GM12864 (cell line): ENCODE data around the gene CPPED1.
A peak's percentile ranks its signal among the peaks of the same experiment; 100 is the strongest.

ENCODE experiments used
- DNase-seq: peaks from one replicate; pipeline ENCODE4 v3.0.0-alpha.2; 2011; ENCODE audit warnings: low read depth
- H3K4me3 ChIP-seq: 2 replicates; pipeline ENCODE4 v1.5.1; 2011; ENCODE audit warnings: mild to moderate bottlenecking, low read depth, low read length, control low read depth
- CTCF ChIP-seq: IDR thresholded peaks from 2 replicates; pipeline ENCODE4 v1.5.1; 2011; ENCODE audit warnings: low read depth, mild to moderate bottlenecking, moderate library complexity, low read length, control low read depth, inconsistent platforms; ENCODE audit errors: missing control alignments

CPPED1 gene

DNA sequence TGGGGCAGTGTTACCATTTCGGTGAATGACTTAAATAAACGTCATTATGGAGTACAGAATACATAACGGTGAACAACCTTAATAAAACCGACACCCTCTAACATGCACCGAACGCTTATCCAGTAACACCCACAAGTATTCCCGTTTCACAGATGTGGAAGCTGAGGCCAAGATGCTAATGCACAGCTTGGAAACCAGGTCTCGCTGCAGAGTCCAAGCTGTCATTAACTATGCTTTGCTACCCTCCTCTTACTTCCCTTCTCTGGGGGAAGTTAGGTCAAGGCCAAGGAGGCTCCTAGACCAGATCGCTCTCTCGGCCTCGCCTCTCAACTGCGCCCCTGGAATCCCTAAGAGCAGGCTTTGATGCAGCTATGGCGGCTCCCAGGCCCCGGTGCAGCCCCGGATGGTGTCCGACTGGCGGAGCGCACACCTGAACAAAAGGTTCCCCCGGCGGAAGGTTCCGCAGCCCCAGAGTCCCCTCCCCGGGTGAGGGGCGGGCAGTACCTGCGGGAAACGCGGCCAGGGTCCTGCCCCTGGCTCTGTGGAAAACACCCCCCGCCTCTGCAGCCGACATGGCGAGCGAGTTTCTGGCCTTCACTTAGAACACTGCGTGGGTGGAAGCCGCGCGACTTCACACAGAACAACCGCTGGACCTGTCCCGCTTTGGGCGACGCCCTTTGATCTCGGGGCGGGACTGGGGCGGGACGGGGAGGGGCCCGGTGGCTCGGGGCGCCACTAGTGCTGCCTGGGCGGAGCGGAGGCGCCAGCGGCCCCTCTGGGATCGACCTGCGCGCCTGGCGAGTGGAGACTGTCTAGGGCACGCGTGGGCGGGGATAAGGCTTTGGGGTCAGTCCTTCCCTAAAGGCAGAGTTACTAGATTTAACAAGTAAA is at the start of gene CPPED1:
Gene CPPED1, minus strand, starts transcription at position 685 of the 891 bp plus-strand sequence. Its CDS starts 111 bp downstream, at position 574.
- peak; percentile 75 for DNase-seq
- peak within 1 kb of the TSS; percentile 77 for H3K4me3 ChIP-seq

DNA sequence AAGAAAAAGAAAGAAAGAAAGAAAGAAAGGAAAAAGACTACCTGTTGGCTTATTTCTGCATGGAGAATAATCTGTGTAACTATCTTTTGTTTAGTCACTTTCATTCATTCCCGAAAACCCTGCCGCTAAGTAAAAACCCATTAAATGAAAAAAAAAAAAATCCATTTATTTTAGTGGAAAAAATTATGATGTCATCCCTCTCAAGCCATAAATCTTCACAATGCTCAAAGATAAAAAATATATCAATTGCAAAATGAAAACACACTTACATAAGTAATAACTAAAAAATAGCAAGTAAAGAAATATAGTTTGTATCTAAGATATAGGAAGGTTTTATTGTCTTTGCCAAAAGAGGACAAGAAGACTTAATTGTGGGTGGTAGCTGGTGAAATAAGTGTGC is 46.5 kb upstream of the CPPED1 start:
- no peak for DNase-seq
- no peak overlapping the region for H3K4me3 ChIP-seq
- TF ChIP-seq CTCF = no peak

More for the DNA sequence above, at the start of gene CPPED1:
- TF ChIP-seq CTCF = no peak

DNA sequence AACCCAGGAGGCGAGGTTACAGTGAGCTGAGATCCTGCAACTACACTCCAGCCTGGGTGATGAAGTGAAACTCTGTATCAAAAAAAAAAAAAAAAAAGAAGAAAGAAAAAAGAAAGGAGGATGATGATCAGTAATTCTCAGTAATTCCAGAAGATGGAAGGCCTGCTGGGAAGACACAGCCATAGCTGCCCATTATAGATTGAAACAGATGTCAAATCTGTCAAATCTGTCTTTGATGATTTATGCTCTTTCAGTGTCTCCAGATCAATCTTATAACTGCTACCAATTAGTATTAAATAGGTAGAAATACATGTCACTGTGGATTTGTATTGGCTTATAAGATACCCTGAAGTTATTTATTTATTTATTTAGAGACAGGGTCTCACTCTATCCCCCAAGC is 42.9 kb upstream of the CPPED1 start:
- no peak overlapping the region for H3K4me3 ChIP-seq
- TF ChIP-seq CTCF = no peak
- DNase-seq = no peak

- H3K4me3 ChIP-seq = no peak overlapping the region
- no peak for TF ChIP-seq CTCF
- no peak for DNase-seq
Measured at GRCh38 chr16:12845282-12845681, 41.6 kb upstream of the CPPED1 start.

- no peak overlapping the region for H3K4me3 ChIP-seq
- no peak for TF ChIP-seq CTCF
- no peak for DNase-seq
Measured at GRCh38 chr16:12837756-12838155, 34.1 kb upstream of the CPPED1 start.

DNA sequence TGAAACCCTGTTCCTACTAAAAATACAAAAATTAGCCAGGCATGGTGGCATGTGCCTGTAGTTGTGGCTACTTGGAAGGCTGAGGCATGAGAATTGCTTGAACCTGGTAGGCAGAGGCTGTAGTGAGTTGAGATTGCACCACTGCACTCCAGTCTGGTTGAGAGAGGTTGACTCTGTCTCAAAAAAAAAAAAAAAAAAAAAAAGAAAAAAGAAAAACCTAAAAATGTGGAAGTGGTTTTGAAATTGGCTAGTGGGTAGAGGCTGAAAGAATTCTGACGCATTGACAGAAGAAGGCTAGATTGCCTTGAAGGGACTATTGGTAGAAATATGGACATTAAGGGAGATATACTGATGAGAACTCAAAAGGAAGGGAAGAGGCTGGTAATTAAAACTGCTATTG is 33.6 kb upstream of the CPPED1 start:
- H3K4me3 ChIP-seq = no peak overlapping the region
- DNase-seq = no peak
- TF ChIP-seq CTCF = no peak

- TF ChIP-seq CTCF = no peak
- H3K4me3 ChIP-seq = no peak overlapping the region
- no peak for DNase-seq
Measured at GRCh38 chr16:12833926-12834325, 30.2 kb upstream of the CPPED1 start.
